Left renal pelvis (tissue), 4 donors: ENCODE results near the gene PCCA. TPM values are rescaled to one million over a fixed set of nuclear protein-coding genes. Genes with fewer than 3 reads are reported as not detected.

ENCODE experiments used
- DNase-seq, 4 donors: peaks; one replicate each; pipeline ENCODE4 v3.0.0-alpha.2; 2013; ENCODE audit warnings: low read depth in 4 of 4, low spot score in 3 of 4
- polyA plus RNA-seq, 4 donors: library from polyadenylated mRNA; unstranded; fragments of 120-200 nt; gene quantifications; one replicate each; pipeline ENCODE4 v1.2.1, GENCODE V29; 2013; ENCODE audit not compliant: insufficient read length in 4 of 4

The PCCA gene
- polyA plus RNA-seq, 4 donors, result 25.8 to 66.9 (median 59.1) TPM

DNA sequence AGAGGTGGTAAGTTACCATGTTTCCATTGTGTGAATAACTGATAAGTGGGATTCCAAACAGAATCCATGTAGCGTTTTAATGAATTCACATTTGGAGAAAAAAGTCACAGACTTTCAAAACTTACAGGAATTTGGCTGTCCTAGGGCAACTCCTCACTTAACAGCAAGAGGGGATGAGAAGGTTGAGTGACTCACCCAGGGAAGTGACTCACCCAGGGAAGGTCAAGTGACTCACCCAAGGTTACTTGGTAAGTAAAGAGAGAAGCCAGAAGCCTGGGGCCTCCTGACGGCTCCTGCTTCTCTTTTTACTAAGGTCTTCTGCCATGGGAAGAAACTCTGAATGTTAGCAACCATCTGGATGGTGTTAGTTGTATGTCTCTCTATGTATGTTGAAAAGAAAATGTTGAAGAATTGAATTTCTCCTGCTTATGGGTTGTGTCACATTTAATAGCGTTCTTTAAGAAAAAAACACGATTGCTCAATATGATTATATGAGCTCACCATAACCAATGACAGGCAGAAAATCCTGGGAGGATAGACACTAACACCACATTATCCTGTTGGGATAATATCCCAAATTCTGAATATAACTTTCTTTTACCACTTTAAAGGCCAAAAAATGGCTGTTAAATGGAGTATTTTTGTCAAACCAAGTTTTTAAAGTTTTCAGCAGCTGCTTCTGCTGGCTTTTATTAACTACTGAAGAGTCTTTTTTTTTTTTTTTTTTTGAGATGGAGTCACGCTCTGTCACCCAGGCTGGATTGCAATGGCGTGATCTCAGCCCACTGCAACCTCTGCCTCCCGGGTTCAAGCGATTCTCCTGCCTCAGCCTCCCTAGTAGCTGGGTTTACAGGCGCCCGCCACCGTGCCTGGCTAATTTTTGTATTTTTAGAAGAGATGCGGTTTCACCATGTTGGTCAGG lies 304.1 kb downstream of the PCCA start:
- DNase-seq, result no peak

DNA sequence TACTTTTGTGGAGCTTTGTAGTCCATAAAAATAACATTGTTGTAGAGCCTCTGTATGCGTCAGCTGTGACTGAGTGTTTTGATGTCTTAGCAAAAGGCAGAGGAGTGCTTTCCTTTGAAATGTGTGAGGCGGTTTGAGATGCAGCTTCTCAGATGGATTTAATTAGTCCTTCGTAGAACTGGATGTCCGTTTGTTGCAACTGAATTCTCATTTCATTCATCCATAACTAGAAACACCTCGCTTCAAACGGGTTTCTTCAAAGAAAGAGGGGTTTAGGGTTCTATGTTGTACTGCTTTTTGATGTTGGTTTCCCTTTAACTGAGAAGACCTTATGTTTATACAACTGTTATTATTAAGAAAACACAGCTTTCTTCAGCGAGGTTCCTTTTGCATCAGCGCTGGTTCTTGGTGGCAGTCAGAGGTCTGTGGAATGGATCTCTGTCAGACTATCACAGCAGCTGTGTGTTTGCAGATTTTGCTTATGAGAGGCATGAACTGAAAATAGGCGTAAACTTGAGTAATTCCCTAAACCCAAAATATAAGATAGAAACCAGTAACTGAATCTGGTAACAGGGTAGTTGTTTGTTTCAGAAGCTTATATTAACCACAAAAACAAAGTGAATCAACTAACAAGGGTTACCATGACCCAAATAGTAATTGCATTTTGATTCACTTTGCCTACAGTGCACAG lies 305.3 kb downstream of the PCCA start:
- DNase-seq, result no peak

DNA sequence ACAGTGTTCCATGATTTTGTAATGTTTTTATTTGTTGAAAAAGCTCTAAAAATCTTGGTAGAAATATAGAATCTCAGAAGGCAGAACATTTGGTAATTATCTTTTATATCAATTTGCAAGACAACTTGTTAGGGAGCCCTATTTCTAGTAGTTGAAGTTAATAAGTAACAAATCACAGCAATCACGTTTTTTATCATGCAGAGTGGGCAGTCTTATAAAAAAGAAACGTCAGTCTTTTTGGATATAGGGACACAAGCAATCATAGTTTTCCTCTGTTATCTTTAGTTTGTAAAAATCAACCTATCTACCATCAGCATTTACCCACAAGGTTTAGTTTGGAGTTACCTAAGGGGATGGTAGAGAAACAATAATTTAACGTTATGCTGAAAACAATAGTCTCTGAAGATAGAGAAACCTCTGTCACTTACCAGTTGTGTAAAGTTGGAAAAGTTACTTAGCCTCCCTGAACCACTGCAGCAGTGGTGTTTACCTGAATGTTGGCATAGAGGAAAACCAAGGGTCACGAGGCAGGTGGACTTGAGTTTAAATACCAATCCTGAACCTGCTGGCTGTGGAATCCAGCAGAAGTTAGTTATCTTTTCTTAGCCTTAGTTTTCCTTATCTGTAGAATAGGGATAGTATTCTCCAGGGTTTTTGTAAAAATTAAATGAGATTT lies 306.9 kb downstream of the PCCA start:
- DNase-seq, result no peak

DNA sequence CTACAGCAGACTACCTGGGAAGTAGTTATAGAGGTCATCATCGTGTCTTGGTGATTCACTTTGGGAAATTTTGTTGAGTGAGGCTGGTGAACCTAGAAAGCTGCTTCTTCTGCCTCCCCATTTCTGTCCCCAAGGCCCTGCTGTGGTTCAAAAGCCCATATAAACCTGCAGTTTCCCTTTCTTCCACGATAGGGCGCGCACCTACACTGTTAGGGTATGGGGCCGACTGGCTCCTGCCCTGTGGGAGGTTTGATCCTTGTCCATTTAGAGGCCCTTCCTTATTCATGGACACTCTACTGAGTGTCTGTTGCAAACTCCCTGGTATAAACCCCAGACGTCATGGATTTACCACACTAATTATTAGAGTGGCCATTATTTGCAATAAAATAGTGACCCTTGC lies 307.9 kb downstream of the PCCA start:
- DNase-seq, result no peak

DNA sequence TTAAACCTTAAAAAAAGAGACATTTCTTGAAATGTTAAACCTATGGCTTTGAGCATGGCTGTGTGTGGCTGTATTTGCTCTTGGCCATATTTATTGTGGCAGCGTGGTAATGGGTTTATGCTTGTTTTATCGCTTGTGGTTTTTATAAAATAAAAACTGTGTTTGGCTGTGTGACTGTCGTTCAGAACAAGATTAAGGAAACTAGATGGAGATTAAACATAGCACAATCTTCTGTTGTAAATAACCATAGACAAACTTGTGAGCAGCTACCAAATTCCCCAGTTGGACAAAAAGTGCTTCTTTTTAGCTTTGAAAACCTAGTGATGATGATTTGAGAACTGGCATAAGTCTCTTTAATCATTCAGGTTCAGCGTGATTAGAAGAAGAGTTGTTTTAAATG lies 308.7 kb downstream of the PCCA start:
- no peak for DNase-seq

DNA sequence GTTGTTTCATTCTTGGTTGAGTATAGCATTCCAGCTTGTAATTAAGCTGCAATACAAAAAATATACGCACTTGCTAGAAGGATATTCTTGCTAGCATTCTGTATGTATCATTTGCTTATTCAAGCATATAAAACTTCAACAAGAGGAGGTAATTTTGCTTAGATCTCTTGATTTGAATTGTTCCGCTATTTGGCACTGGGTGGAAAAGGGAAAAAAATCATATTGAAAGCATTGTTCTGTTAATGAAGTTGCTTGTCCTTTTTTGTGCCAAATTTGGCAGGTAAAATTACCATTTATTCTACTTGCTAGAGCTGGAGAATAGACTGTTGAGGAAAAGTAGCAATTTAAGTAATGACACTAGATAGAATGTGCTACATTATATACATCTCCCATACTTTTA lies 309.5 kb downstream of the PCCA start:
- DNase-seq, result no peak

DNA sequence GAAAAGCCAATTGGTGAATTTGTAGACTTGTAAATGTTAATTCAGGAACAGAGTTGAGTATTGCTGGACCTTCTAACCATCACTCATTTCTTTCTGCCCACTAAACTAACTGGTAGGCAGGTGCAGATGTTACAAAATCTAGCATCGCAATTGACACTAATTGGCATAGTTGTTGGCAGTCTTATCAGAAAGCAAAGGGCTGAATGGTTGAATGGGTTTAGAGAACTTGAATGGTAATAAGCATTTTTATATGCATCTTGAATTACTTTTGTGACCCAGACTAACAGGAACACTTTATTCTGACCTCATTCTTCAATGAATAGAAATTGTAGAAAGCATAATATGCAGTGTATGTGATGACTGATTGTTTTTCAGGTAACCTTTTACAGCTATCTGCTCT lies 310.6 kb downstream of the PCCA start:
- DNase-seq, result no peak

DNA sequence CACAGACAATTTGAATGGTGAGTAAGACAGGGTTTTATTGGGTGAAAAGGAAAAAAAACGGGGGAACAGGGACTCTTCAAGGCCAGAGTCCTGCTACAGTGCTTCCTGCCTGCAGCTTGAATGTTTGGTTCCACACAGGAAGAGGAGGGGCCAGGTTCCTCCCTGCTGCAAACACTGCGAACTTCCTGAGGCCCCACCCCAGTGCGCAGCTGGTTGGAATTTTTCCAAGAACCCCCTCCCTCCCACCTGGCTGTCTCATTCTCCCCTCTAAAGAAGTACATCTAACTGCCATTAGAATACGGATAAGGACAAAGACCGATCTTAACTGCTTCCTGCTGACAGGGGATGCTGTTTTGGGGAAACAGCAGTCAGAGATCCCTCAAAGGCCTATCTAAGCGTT lies 314.8 kb downstream of the PCCA start:
- DNase-seq, result no peak

DNA sequence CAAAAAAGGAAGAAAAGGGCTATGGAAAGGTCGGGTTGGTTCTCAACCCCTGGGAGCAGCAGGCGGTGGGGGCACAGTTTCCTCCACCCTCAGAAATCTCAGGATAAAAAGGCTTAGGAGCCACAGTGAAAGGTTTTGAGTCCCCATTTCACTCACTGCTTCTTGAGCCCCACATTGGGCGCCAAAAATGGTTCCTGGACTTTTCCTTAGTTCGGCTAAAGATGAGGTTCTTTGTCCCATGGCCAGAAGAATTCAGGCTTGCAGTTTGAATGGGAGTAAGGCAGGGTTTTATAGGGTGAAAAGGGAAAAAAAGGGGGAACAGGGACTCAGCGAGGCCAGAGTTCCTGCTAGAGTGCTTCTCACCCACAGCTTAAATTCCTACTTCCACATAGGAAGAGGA lies 320.2 kb downstream of the PCCA start:
- no peak for DNase-seq

DNA sequence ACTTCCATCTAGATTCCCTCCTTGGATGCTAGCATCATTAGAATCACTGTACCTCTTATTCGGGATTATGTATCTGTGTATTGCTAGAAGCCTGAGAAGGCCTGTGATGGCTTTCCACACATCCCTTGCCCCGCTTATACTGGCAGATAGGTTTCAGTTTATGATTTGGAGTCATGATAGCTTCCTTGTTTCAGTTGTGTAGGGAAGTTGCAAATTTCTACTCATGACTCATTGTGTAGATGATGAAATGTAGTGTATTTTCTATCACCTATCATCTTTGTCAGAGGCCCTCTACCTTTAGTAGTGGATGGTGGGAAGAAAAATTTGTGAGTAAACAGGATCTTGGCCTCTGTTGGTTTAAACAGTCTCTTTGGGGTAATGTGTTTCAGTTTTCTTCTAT lies 334.5 kb downstream of the PCCA start:
- no peak for DNase-seq

DNA sequence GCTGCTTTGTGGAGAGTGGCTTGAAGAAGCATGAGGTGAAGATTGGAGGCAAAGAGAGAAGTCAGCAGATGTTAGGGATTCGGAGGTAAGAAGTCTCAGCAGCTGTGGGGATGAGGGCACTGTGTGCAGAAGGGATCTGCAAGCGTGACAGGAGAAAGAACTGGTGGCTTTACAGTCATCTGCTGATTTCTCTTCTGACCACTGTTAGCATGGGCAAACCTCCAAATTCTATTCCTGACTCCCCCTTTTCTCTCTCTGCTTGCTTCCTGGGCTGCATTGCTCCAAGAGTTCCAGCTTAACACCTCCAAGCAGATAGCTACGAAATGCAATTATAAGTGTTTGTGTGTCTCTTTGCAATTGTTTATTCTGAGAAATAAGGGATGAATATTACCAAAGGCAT lies 340.1 kb downstream of the PCCA start:
- DNase-seq, result no peak

DNA sequence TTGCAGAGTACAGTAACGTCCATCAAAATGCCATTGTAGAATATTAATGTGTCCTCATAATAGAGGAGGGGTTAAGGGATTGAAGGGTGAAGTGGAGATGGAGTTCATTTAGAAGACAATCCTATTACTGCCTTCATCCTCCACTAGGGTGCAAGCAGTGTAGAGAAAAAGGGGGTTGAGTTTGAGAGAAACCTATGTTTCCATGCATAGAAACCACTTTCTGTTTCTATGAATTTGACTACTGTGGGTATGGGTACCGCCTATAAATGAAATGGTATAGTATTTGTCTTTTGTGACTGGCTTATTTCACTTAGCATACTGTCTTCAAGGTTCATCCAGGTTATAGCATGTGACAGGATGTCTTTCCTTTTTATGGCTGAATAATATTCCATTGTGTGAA lies 343.7 kb downstream of the PCCA start:
- no peak for DNase-seq

DNA sequence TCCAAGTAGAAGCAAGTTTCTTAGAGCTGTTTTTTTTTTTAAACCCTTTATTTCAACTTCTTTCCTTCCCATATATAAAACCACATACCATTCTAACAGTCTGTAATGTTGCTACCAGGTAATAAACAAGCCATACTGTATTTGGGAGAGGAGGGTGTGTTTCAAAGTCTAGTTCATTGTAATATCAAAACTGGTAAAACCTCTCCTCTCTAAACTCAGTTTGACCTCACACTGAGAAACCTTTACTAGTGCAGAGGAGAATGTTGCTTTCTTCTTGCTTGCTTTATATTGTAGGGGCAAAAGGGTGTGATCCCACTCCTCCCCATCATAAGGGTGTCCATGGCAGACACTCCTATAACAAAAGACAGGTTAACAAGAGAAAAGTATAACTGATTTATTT lies 344.6 kb downstream of the PCCA start:
- DNase-seq, result no peak

DNA sequence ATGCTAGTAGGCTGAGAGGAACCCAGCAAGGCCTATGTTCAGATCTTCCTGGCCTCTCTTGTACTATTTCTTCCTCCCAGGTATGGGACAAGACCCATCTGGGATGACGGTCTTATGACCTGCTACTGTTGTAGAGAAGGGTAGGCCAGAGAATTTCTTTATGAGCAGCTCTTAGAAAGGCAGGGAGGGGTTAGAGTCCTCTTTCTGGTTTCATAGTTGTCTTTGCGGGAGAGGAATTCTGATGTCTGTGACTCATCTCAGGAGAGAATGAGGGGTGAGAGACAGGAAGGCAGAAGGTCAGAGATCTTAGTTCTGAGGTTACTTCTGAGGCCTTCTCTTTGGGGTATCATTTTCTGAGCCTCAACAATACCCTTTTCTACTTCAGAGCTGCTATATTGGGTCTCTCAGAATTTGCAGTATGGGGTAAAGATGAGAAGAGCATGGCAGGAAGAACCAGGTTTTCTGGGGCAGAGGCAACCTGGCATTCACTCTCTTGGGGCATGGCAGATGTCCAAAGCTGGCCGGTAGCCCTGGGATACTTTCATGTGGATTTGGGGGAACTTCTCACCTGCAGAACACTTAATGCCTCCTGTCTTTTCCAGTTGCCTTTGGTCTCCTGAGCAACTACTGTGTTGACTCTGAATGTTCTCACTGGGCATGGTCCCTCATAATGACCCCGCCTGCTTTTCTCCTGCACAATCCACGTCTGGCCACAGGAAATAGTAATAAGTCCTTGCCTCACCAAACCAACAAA lies 345.3 kb downstream of the PCCA start:
- no peak for DNase-seq

DNA sequence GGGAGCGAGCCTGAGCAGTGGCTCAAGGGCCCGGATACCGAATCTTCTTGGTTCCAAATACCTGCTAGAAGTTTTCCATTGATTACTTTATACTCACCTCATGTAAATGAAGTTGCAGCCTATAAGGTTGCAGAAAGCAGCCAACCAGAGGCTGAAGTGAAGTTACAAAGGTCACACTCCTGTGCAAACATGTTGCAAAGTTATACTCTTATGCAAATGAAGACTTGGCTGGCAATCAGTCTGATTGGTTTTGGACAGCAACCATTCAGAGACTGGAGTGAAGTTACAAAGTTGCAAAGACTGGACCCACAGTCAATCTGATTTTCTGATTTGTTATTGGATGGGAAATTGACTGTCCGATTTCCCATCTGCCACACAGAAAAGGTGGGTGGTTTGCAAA lies 347.2 kb downstream of the PCCA start:
- no peak for DNase-seq

DNA sequence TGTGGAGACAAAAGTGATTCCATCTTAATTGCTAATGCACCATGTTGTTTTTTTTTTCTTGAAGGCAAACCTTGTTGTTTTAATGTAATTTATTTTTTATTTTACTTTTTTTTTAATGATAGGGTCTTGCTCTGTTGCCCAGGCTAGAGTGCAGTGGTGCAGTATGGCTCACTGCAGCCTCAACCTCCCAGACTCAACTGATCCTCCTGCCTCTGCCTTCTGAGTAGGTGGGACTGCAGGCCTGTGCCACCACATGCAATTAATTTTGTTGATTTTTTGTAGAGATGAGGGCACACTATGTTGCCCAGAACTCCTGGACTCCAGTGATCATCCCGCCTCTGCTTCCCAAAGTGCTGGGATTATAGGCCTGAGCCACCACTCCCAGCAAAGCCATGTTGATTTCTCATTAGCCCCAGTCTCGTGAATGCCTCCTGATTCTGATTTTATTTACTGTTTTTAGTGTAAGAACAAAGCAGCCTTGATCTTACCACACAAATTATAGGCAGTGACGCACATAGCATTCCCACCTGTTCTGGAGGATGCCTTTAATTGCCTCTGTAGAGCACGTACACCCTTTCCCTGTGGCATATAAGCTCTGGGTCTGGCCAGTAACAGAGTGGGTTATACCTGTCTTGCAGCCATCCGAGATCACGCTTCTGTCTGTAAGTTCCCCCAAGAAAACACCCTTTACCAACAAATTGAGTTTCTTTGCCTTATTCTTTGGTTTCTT lies 349.3 kb downstream of the PCCA start:
- no peak for DNase-seq

DNA sequence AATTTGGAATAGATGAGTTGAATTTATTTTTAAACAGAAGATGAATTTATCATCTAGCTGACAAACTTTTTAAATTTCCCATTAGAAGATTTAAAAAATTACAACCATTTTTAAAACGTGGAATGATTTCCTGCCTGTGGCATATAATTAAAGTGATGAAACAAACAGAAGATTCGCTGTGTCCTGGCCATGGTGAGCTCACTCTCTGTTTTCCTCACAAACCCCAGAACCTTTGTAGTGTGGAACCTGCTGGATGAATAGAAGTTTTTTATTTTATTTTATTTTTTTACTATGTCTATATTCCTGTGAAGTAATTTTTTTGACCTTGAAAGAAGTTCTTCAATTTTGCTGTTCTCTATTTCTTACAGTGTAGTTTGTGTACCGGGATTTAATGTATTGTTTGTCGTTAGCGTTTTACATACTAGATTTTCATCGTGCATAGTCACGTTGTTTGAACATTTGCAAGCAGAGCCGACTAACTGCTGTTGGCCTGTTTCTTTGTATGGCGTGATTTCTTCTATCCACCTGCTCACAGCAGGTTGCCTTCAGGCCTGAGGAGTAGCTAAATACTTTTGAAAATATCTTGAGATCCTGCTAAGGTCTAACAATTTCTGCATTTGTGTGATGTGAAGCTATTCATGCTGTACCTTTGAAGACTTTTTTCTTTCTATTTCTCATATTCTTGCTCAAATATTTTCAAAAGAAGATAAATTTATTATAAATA lies 350.5 kb downstream of the PCCA start:
- DNase-seq, result no peak

DNA sequence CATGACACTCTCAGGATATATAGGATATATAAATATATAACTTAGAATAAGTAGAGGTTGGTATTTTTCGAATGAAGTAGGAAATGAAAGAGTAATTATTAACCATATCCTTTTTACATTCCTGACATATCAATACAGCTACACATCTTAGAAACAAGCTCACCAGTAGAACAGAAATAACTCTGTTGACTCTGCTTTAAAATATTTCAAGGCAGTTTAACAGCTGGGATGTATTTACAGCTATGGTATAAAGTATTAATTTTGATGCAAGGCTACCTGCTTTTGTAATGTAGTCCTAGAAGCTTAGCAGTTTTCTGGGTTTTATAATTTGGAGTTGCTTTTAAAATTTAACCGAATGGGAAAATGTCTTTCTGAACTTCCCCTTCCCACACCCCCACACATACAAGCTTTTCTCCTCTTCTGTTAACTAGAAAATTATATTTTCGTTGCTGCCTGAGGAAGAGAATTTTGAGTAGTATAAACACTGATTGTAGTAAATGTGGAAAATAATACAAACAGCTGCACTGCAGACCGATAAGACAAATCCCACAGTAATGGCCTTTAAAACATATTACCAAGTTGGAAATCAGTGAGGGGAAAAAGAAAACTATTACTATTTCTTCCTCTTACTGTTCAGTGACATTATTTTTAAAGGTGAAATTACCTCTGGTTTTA lies 352.0 kb downstream of the PCCA start:
- DNase-seq, result no peak
